Measurements from ENCODE around the gene KCNN4.

The KCNN4 gene

GRCh38 chr19:43811837-43812236, 31.1 kb upstream of the KCNN4 start:
- DNase-seq (no peak), ATAC-seq (ENCODE audit: insufficient read depth, low read depth) (no peak)
- no peaks in the 10 kb centered on the region for H3K4me1 ChIP-seq (ENCODE audit: insufficient read depth, low read length)
- no peak overlapping the region for H3K4me2 ChIP-seq (ENCODE audit: insufficient read depth, low read length)
- no peak overlapping the region for H3K27ac ChIP-seq (ENCODE audit: low read length)
- no peak overlapping the region for H3K4me3 ChIP-seq (ENCODE audit: low read depth in 1 of 2, low read length in 2 of 2)
- no peaks in the 10 kb centered on the region for H3K36me3 ChIP-seq (ENCODE audit: insufficient read depth, low read length)
- H3K9ac ChIP-seq (ENCODE audit: low read depth, low read length): no peak overlapping the region
- no peak overlapping the region for H2AFZ ChIP-seq (ENCODE audit: low read depth, low read length)
- H3K27me3 ChIP-seq (ENCODE audit: insufficient read depth, low read length, poor library complexity): no peaks in the 10 kb centered on the region
- no peaks in the 10 kb centered on the region for H3K79me2 ChIP-seq (ENCODE audit: insufficient read depth, low read length)
- H4K20me1 ChIP-seq (ENCODE audit: insufficient read depth, low read length): no peaks in the 10 kb centered on the region
- H3K9me3 ChIP-seq (ENCODE audit: insufficient read depth, low read length, severe bottlenecking): no peaks in the 10 kb centered on the region
- no peak for TF ChIP-seq CTCF (IDR thresholded peaks at IDR 0.05; ENCODE audit: borderline replicate concordance, extremely low read depth, low read length, poor library complexity, severe bottlenecking)
- no peak for TF ChIP-seq EZH2 (IDR thresholded peaks at IDR 0.05; ENCODE audit: borderline replicate concordance, low read depth, low read length, severe bottlenecking)

- no peaks in the 10 kb centered on the region for H3K27me3 ChIP-seq (ENCODE audit: insufficient read depth, low read length, poor library complexity)
- H3K4me3 ChIP-seq (ENCODE audit: low read depth in 1 of 2, low read length in 2 of 2): no peak overlapping the region
- ATAC-seq (ENCODE audit: insufficient read depth, low read depth) (peak; percentile 74), DNase-seq (no peak)
- no peak overlapping the region for H2AFZ ChIP-seq (ENCODE audit: low read depth, low read length)
- H3K27ac ChIP-seq (ENCODE audit: low read length): no peak overlapping the region
- H3K4me2 ChIP-seq (ENCODE audit: insufficient read depth, low read length): no peak overlapping the region
- no peak overlapping the region for H3K9ac ChIP-seq (ENCODE audit: low read depth, low read length)
- H3K79me2 ChIP-seq (ENCODE audit: insufficient read depth, low read length): no peaks in the 10 kb centered on the region
- H3K9me3 ChIP-seq (ENCODE audit: insufficient read depth, low read length, severe bottlenecking): no peaks in the 10 kb centered on the region
- H4K20me1 ChIP-seq (ENCODE audit: insufficient read depth, low read length): no peaks in the 10 kb centered on the region
- TF ChIP-seq EZH2 (IDR thresholded peaks at IDR 0.05; ENCODE audit: borderline replicate concordance, low read depth, low read length, severe bottlenecking) (no peak), CTCF (IDR thresholded peaks at IDR 0.05; ENCODE audit: borderline replicate concordance, extremely low read depth, low read length, poor library complexity, severe bottlenecking) (peak; percentile 82)
- no peaks in the 10 kb centered on the region for H3K4me1 ChIP-seq (ENCODE audit: insufficient read depth, low read length)
- no peaks in the 10 kb centered on the region for H3K36me3 ChIP-seq (ENCODE audit: insufficient read depth, low read length)
These were observed 29.3 kb upstream of the KCNN4 start for GRCh38 chr19:43809762-43810696.

- TF ChIP-seq CTCF (IDR thresholded peaks at IDR 0.05; ENCODE audit: borderline replicate concordance, extremely low read depth, low read length, poor library complexity, severe bottlenecking) (no peak), EZH2 (IDR thresholded peaks at IDR 0.05; ENCODE audit: borderline replicate concordance, low read depth, low read length, severe bottlenecking) (no peak)
- Histone ChIP-seq H3K9me3 (ENCODE audit: insufficient read depth, low read length, severe bottlenecking) (no peaks in the 10 kb centered on the region), H2AFZ (ENCODE audit: low read depth, low read length) (no peak overlapping the region), H3K4me2 (ENCODE audit: insufficient read depth, low read length) (no peak overlapping the region), H3K27me3 (ENCODE audit: insufficient read depth, low read length, poor library complexity) (no peaks in the 10 kb centered on the region), H3K36me3 (ENCODE audit: insufficient read depth, low read length) (no peaks in the 10 kb centered on the region), H3K79me2 (ENCODE audit: insufficient read depth, low read length) (no peaks in the 10 kb centered on the region), H3K27ac (ENCODE audit: low read length) (no peak overlapping the region), H3K4me3 (ENCODE audit: low read depth in 1 of 2, low read length in 2 of 2) (no peak overlapping the region), H3K4me1 (ENCODE audit: insufficient read depth, low read length) (no peaks in the 10 kb centered on the region), H3K9ac (ENCODE audit: low read depth, low read length) (no peak overlapping the region), H4K20me1 (ENCODE audit: insufficient read depth, low read length) (no peaks in the 10 kb centered on the region)
- ATAC-seq (ENCODE audit: insufficient read depth, low read depth): no peak
- DNase-seq: no peak
These were observed 26.9 kb upstream of the KCNN4 start for GRCh38 chr19:43807651-43808050.

Data from DND-41 (cell line).